OCI-LY1 (cell line): ENCODE results near the gene C19orf47.

ENCODE experiments used
- CTCF ChIP-seq: fragments of 200-600 bp; sonication (generic), shearing (Covaris generic); IDR thresholded peaks from 2 replicates; pipeline ENCODE4 v1.5.1; 2017; ENCODE audit warnings: mild to moderate bottlenecking, antibody characterized with exemption, low read length, moderate library complexity, mixed read lengths
- EZH2 ChIP-seq: fragments of 200-600 bp; sonication (generic), shearing (Covaris generic); IDR thresholded peaks from 2 replicates; pipeline ENCODE4 v1.8.0; 2017; ENCODE audit warnings: borderline replicate concordance, mixed run types, mild to moderate bottlenecking, antibody characterized with exemption, low read length, moderate library complexity, mixed read lengths

DNA sequence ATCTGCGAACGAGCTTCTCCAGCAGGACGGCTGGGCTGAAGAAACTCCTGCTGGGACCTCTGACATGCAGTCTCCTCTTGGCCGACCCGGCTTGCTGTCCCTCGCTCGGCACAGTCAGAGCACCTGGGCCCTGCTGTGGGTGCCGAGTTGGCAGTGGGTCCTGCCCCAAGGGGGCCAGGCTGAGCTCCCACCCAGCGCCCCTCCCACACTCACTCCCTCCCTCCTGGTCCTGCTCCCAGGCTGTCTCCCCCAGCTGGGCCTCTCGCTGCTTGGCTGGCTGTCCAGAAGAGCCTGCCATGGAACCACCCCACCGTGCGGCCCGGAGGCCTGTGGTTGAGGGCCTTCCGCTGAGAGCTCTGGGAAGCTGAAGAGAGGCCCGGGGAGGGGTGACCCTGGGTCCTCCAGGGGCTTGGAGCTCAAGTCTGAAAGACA, 69.1 kb downstream of the C19orf47 start:
- TF ChIP-seq CTCF (no peak), EZH2 (no peak)
